Dermis blood vessel endothelial cell (primary cell): ENCODE data around the gene COPS8. TPM values are rescaled to one million over a fixed set of nuclear protein-coding genes. Genes with fewer than 3 reads are reported as not detected.

Experiments used
- DNase-seq: peaks from one replicate; pipeline ENCODE4 v3.0.0; 2010
- total RNA-seq: library from RNA; depleted of rRNA; stranded (reverse); fragments of >200 nt; gene quantifications from 2 replicates; pipeline ENCODE4 v1.2.3, GENCODE V29; 2014

COPS8 gene
- total RNA-seq, 1 donor from 2014 or later = 80.2 TPM

- no peak for DNase-seq
Observed at GRCh38 chr2:237101118-237101979, 15.7 kb downstream of the COPS8 start.

- DNase-seq = no peak
Observed at GRCh38 chr2:237102428-237102827, 16.7 kb downstream of the COPS8 start.

- no peak for DNase-seq
Observed at GRCh38 chr2:237109421-237109934, 23.8 kb downstream of the COPS8 start.

GRCh38 chr2:237113026-237113795 is 27.5 kb downstream of the COPS8 start:
- no peak for DNase-seq

GRCh38 chr2:237115870-237116269 is 30.2 kb downstream of the COPS8 start:
- DNase-seq = no peak

GRCh38 chr2:237116431-237116830 is 30.7 kb downstream of the COPS8 start:
- no peak for DNase-seq

GRCh38 chr2:237118025-237118424 is 32.3 kb downstream of the COPS8 start:
- peak; percentile 32 for DNase-seq

- DNase-seq = no peak
Observed at GRCh38 chr2:237118561-237119155, 33.0 kb downstream of the COPS8 start.

- DNase-seq = no peak
Observed at GRCh38 chr2:237120916-237121315, 35.2 kb downstream of the COPS8 start.

GRCh38 chr2:237121321-237121720 is 35.6 kb downstream of the COPS8 start:
- no peak for DNase-seq

GRCh38 chr2:237122214-237122666 is 36.6 kb downstream of the COPS8 start:
- DNase-seq = peak; percentile 83

GRCh38 chr2:237124820-237125219 is 39.1 kb downstream of the COPS8 start:
- no peak for DNase-seq

- DNase-seq = no peak
Observed at GRCh38 chr2:237125967-237126366, 40.3 kb downstream of the COPS8 start.

- DNase-seq = no peak
Observed at GRCh38 chr2:237126519-237127174, 41.0 kb downstream of the COPS8 start.

GRCh38 chr2:237128026-237128703 is 42.5 kb downstream of the COPS8 start:
- DNase-seq = peak; percentile 98

- no peak for DNase-seq
Observed at GRCh38 chr2:237128845-237129592, 43.3 kb downstream of the COPS8 start.

GRCh38 chr2:237129625-237130263 is 44.1 kb downstream of the COPS8 start:
- no peak for DNase-seq

GRCh38 chr2:237130562-237131421 is 45.1 kb downstream of the COPS8 start:
- no peak for DNase-seq

GRCh38 chr2:237131749-237132533 is 46.3 kb downstream of the COPS8 start:
- DNase-seq = no peak
